Glomerular endothelial cell (primary cell): ENCODE results near the gene ELAPOR1. TPM values are rescaled to one million over a fixed set of nuclear protein-coding genes. Genes with fewer than 3 reads are reported as not detected.

Source experiments
- DNase-seq: peaks from one replicate; pipeline ENCODE4 v3.0.0-alpha.2; 2011; ENCODE audit warnings: low read depth, low spot score; ENCODE audit errors: extremely low read depth
- total RNA-seq: library from RNA; depleted of rRNA; stranded (reverse); fragments of >200 nt; gene quantifications from 2 replicates; pipeline ENCODE4 v1.2.3, GENCODE V29; 2015

Gene ELAPOR1
- 0.29 and 0.41 TPM in 2 replicates for total RNA-seq

- DNase-seq, result no peak
These were observed at the start of gene ELAPOR1 for GRCh38 chr1:109113590-109114341. Gene ELAPOR1 (plus strand): TSS chr1:109114115. CDS start chr1:109114184, 69 bp downstream.

- no peak for DNase-seq
These were observed 48.8 kb upstream of the ELAPOR1 start for GRCh38 chr1:109065137-109065536.

DNA sequence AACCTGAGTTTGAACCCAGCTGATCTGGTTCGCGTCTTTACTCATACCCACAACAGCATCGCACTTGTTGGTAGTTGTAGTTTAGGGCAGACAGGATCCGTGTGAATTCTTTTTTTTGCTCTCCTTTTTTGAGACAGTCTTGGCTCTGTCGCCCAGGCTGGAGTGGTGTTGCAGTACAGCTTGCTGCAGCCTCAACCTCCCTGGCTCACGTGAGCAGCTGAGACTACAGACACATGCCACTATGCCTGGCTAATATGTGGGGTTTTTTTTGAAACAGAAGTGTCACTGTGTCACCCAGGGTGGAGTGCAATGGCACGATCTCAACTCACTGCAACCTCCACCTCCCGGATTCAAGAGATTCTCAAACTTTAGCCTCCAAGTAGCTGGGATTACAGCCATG, 46.0 kb upstream of the ELAPOR1 start:
- DNase-seq, result no peak

DNA sequence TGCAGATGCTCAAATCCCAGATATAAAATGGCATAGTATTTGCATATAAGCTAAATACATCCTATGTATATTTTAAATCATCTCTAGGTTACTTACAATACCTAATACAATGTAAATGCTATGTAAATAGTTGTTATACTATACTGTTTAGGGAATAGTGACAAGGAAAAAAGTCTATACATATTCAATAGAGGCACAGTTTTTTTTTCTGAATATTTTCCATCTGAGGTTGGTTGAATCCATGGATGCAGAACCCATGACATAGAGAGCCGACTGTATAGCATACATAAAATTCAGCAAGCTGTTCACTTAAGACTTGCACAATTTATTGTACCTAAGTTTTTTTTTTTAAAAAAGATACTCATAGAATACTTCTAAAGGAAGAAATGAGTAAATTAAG, 44.6 kb upstream of the ELAPOR1 start:
- no peak for DNase-seq

- peak; percentile 79 for DNase-seq
These were observed 38.1 kb upstream of the ELAPOR1 start, which contains the start of gene TAF13 for GRCh38 chr1:109075531-109076490. Gene TAF13 (minus strand): TSS chr1:109076003. CDS start chr1:109075947, 56 bp downstream.

DNA sequence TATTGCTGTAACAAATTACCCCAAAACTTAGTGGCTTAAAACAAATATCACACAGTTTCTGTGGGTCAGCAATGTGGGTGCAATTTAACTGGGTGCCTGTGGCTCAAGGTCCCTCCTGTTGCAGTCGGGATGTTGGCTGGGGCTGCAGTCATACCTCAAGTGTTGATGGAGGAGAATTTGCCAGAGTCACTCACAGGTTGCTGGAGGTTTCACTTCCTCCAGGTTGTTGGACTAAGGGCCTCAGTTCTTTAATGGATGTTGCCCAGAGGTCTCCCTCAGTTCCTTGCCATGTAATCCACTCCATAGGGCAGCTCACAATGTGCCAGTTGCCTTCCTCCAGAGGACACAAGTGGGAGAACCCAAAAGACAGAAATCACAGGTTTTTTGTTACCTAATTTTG, 35.6 kb upstream of the ELAPOR1 start:
- DNase-seq, result no peak

- DNase-seq, result no peak
These were observed 34.7 kb upstream of the ELAPOR1 start for GRCh38 chr1:109079240-109079622.

DNA sequence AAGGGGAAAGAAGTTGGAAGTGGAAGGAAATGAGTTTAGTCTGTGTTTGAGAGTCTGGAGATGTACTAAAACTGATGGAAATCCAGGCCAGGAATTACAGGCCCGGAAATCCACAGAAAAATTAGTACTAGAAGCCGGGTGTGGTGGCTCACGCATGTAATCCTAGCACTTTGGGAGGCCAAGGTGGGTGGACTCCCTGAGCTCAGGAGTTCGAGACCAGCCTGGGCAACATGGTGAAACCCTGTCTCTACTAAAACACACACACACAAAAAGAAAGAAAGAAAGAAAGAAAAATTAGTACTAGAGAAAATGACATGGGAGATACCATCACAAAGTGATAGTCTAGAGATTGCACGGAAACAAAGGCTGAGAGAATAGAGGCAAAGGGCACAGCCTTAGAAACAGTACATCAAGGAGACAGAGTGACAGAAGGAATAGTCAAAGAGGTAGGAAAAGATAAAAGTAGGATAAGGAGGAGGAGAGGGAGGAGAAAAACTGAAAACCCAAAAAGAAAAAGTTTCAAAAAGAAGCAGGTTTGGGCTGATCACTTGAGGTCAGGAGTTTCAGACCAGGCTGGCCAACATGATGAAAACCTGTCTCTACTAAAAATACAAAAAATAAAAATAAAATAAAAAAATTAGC, 33.4 kb upstream of the ELAPOR1 start:
- no peak for DNase-seq

DNA sequence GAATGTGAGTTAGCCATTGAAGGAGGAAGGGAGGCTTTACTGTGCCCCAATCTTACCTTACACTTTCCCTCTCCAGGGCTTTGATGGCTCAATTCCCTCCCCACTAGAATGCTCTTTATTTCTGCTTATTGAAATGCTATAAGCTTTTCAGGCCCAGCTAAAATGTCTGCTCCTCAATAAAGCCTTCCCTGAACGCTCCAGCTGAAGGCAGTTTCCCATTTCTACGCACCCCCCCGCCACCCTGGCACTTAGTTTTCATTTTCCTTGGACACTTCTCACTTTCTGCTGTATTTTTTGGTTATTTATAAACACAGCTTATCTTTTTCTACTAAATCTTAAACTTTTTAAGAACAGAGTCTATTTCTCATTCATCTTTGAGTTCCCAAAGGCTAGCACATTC, 30.4 kb upstream of the ELAPOR1 start:
- DNase-seq, result no peak

DNA sequence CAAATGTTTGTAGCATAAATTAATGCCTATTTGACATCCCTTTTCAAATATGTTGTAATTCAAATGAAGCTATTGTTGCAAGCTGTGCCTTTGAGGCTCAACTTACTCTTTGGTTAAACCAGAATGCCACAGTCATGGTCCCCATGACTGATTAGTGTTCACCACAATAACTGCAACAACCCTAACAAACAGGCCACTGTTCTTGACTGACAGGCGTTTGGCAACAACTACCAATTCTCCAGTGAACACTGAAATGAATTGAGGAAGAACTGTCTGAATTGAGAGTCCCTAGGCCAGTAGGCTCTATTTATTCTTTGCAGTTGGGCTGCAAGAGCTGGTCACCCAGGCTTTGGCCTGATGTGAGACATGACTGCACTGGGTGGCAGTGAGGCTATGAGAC, 30.0 kb upstream of the ELAPOR1 start:
- DNase-seq, result no peak

DNA sequence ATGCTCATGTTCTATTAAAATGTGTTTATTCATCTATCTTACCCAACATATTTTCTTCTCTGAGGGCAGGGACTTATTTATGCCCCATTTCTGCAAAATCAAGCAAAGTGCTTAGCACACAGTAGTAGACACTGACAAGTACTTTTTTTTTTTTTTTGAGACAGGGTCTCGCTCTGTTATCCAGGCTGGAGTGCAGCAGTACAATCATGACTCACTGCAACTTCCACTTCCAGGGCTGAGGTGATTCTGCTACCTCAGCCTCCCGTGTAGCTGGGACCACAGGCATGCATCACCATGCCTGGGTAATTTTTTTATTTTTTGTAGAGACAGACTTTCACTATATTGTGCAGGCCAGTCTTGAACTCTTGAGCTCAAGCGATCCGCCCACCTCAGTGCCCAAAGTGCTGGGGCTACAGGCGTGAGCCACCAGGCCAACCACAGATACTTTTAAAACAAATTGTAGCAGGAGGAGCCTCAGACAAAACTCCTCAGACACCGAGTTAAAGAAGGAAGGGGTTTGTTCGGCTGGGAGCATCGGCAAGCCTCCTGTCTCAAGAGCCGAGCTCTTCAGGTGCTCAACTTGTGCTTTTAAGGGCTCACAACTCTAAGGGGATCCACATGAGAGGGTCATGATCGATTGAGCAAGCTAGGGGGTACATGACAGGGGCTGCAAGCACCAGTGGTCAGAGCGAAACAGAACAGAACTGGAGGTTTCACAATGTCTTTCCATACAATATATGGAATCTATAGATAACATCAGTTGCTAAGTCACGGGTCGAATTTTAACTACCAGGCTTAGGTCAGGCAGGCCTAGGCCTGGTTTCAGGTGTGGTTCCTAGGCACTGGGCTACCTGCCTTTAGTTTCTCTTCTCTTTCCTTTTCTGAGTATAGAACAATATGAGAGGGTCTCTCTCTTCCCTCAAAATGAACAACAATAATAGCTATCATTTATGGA, 29.1 kb upstream of the ELAPOR1 start:
- DNase-seq, result no peak

DNA sequence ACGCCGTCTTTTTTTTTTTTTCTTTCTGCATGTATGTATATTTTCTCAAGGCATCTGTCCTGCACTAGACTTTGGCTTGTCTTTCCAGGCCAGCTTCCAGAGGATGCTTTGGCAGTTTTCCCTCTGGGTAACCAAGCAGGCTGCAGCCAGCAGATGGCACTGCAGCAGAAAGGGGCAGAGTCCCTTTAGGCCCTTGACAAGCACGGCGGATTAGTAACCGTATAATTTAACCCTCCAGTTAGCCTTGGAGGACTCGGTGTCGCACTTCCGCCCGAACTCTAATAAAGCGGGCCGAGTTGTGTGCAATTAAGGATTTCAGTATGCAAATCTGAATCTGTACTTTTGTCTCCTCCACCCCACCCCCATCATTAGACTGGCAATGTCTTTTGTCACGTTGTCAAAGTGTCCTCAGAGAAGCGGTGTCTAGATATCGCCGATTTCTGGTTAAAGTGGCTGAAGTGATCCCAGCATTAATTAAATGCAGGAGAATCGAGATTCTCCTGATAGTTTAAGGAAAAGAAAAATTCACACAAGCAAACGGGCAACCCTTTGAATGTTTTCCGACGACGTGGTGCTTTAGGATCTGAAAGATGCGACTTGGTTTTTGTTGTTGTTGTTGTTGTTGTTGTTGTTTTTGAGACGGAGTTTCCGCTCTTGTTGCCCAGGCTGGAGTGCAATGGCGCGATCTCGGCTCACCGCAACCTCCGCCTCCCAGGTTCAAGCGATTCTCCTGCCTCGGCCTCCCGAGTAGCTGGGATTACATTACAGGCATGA, 24.5 kb upstream of the ELAPOR1 start:
- DNase-seq, result no peak

DNA sequence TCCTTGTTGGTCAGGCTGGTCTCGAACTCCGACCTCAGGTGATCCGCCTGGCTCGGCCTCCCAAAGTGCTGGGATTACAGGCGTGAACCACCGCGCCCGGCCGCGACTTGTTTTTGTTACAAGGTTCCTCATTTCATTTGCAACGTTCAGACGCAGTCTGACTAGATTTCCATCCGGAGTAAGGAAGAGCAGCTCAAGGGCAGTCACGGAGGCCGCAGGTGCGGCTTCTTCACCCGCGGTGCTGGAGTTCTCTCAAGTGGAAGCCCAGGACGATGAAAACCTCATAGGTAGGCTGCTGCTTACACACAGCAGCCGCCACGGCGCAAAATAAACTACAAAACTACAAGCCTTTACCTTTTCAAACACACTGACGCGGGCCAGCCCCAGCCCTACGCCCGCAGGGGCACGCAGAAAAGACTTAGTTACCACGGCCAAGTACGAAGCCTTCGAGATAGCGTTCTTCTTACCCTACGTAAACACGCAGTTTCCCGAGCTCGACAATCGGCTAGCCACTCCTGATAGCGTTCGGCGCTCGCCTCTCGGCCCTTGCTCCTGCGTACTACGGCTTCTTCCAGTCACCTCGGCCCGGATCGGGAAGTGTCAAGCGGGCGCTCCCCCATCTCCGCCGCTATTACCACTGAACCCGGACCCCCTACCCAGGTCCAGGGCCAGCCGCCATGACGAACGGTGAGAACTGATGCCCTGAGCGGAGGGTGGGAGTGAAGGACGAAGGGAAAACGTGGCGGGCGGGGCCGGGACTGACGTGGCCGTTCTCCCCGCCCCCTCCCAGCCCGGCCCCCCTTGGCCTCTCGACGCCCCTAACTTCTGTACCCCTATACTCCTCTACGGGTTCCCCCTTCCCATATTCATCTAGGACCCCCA, 23.5 kb upstream of the ELAPOR1 start, which contains the start of gene TMEM167B:
TMEM167B (plus strand) TSS at position 569 of the 882 bp plus-strand sequence; CDS start at position 678, 109 bp downstream.
- peak; percentile 82 for DNase-seq

DNA sequence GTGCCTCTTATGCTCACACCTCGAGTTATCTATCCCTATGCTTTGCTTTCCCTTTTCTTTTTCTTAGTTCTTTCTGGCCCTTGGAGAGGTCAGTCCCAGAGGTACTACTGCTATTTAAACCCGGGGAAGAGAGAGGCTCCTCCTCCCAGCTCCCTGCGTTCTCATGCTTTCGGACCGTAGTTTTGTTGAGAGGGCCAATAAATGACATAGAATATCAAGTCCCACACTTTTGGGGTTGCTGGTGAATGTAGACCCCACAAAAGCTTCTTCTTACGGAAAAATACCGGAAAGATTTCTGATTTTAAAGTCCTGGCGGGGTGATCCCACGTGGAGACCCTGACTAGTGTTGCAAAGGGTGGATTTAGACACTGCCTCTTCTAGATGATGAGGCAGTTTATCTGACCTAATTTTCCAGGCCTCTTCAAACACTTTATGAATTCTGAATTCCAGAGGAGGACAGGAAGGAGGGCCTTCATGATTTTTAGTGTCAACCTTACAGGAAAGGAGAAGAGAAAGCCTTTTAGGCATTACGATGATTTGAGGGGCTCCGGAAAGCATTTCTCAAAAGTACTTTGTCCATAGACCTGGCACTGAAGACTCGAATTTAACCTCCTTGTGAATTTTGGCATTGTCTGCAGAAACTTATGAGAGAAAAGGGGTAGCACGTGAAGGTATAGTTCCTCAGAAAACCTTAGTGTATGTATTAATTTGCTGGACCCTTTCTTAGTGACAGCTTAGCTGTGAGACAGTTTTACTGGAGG, 22.7 kb upstream of the ELAPOR1 start:
- DNase-seq, result no peak

DNA sequence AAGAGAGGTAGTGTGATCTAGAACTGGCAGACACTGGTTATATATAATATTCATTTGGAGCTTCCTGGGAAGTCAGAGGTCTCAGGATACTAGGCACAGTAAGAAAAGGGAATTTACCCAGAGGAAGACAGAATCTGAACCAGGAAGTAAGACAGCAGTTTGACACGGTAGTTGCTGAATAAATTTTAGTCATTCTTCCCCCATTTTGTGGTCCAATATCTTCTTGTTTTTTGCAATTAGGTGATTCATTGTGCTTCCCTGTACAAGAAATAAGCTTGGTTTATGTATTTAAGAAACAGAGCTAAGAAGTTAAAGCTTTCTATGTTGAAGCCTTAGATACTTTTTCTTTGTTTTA, 22.1 kb upstream of the ELAPOR1 start:
- DNase-seq, result no peak

DNA sequence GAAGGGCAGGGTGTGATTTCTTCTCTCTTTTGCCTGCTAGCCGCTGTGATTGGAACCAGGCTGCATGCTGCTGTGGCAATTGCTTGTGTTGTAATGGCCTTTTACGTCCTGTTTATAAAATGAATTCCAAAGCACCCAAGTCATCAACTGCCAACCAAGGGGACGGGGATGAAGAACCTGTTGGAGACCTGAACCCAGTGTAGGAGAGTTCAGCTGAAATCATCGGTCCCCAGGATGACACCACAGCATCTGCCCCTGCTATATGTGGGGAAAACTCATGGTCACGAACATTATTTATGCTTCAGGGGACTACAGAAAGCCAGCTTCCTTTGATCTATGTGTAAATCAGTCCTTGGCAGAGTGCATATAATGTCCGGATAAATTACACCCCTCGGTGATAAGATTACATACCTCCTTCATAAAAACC, 19.5 kb upstream of the ELAPOR1 start:
- no peak for DNase-seq

DNA sequence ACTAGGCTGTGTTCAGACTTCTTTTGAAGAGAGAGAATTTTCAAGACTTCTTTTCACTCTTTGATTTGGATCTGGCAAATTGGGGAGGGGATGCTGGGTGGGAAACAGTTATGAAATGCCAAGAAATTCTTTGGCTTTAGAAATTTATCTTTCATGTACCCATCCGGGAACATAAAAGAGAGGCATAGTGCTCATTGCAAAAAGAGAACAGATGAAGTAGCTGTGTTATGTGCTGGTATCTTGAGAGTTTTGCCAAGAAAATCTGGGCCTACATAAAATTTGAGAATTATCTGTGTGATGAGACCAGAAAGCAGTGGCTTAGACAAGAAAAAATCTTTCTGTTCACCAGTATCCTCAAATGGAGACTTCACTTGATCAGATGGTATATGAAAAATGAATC, 19.0 kb upstream of the ELAPOR1 start:
- no peak for DNase-seq

- DNase-seq, result no peak
These were observed 18.3 kb upstream of the ELAPOR1 start for GRCh38 chr1:109095631-109096030.
